GM19240 (cell line): Measurements from ENCODE around the gene RRM1.
A peak's percentile ranks its signal among the peaks of the same experiment; 100 is the strongest.
"Not testable (repeated sequence)": the region's sequence is repeated elsewhere in the genome, so short reads cannot be mapped to it uniquely, and the experiment has no call there.

Source experiments
- DNase-seq: peaks from one replicate; pipeline ENCODE4 v3.0.0; 2011; ENCODE audit warnings: low spot score; ENCODE audit not compliant: insufficient read length

RRM1 gene

GRCh38 chr11:4134806-4135205 is 40.2 kb downstream of the RRM1 start:
- no peak for DNase-seq

- no peak for DNase-seq
These were observed 43.9 kb downstream of the RRM1 start for GRCh38 chr11:4138497-4138896.

DNA sequence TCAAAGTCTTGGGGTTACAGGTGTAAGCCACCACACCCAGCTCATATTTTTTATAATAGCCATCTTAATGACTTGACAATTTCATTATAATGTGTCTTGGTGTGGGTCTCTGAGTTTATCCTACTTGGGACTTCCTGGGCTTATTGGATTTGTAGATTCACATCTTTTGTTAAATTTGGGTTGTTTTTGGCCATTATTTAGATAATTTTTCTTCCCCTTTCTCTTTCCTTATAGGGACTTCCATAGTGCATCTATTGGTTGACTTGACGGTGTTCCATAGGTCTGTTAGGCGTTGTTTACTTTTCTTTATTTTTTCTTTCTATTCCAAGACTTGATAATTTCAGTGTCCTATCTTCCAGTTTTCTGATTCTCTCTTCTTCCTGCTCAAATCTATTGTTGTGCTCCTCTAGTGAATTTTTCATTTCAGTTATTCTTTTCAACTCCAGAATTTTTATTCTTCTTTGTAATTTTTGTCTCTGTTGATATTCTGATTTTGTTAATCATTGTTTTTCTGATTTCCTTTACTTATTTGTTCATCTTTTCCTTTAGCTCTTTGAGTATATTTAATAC is 45.6 kb downstream of the RRM1 start:
- no peak for DNase-seq

DNA sequence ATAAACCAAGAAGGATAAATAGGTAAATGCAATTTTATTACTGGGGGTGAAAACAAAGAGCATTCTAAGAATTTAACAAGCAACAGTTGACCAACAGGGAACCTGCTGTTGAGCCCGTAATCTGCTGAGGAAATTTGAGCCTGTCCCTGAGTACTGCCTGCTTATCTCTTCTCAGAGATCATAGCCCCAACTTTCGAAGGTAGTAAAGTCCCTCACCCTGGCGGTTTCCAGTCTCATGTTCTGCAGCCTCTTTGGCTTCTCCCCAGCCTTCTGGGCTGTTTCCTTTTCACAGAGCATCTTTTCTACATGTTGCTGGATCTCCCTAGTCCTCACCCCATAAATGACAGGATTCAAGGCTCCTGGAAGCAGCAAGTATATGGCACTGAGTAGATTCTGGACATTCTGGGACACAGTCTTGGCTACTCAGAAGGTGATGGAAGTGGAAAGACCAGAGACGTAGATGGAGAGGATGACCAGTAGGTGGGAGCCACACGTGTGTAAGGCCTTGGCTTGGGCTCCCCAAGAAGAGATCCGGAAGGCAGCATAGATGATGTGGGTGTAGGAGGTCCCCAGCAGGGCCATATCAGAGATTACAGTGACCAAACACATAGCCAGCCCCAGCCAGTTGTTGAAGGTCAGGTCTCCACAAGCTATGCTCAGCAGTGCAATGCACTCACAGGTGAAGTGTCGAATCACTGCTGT is 51.6 kb downstream of the RRM1 start:
- DNase-seq, result no peak

GRCh38 chr11:4146772-4147098 is 52.1 kb downstream of the RRM1 start:
- no peak for DNase-seq

DNA sequence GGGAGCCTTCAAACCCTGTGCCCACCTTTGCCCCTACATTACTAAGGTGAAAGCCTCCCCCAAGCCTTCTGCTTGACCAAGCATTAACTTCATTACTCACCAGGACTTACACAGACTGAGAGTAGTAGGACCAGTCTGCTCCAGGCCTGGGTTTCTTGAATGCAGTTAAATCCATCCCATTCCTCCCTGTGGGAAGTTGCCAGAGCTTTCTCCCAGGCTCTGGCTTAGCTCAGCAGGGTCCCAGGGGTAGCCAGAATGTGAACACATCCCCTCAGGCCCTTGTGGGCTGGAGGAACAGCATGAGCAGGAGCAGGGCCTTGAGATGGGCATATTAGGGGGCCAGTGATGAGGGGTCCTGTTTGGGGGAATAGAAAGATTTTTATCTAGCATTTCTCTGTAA is 59.9 kb downstream of the RRM1 start:
- no peak for DNase-seq

GRCh38 chr11:4156571-4156970 is 62.0 kb downstream of the RRM1 start:
- no peak for DNase-seq

DNA sequence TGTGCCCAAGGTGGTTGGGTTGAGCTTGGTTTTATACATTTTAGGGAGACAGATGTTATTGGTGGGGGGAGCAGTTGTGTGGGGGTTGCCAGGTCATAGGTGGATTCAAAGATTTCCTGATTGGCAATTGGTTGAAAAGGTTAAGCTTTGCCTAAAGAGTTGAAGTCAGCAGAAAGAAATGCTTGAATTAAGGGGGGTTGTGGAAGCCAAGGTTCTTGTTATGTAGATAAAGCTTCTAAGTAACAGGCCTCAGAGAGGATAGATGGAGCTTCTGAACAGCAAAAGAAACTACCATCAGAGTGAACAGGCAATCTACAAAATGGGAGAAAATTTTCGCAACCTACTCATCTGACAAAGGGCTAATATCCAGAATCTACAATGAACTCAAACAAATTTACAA is 64.2 kb downstream of the RRM1 start:
- not testable (repeated sequence) for DNase-seq

GRCh38 chr11:4161305-4161704 is 66.7 kb downstream of the RRM1 start:
- no peak for DNase-seq

GRCh38 chr11:4164884-4165590 is 70.4 kb downstream of the RRM1 start:
- no peak for DNase-seq

- DNase-seq, result no peak
These were observed 72.7 kb downstream of the RRM1 start for GRCh38 chr11:4167292-4167691.

DNA sequence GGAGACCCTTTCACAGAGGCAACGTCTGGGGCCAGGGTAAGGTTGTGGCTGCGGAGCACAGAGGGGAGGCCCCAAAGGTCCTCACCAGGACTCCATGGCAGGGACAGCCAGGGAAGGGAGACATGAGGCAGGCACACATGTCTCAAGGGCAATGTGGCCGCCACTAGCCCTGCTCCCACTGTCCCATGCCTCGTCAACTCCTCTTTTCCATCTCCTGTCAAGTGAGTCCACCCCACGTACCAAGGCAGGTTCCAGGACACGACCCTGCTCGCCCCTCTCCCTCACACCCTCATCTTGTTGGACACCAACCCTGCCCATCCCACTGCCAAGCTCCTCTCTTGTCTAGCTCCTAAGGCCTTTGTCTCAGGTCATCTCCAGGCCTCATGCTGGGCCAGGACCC is 73.2 kb downstream of the RRM1 start:
- no peak for DNase-seq

GRCh38 chr11:4175620-4176350 is 81.2 kb downstream of the RRM1 start:
- DNase-seq, result not testable (repeated sequence)

DNA sequence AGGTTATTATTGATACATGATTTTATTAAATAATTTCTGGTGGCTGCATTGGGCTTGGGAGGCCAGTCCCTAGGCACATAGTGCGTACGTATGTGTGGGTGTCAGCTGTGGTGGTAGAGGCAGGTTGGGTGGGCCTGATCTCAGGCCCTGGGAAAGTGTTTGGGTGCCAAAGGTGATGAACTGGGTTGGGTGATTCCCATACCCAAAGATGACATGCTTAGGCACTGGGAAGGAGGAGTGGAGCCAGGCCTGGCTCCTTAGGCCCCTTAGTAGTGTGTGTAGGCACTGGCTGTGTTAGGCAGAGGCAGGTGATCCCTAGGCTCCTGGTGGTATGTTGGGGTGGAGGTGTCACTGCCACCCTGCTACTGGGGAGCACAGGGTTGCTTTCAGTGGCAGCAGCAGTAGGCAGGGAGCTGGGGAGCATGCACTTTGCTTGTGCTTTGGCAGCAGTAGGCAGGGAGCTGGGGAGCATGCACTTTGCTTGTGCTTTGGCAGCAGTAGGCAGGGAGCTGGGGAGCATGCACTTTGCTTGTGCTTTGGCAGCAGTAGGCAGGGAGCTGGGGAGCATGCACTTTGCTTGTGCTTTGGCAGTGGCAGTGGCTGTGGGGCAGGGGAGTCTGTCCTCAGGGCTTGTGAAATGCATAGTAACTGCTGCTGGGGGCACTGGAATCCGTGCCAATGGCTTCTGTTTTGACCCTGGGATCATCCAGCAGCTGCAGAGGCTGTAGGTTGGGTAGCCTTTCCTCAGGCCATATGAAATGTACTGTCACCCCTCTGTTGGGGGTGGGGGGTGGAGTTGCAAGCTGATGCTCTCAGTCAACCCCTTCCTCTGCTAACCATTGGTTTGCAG is 84.4 kb downstream of the RRM1 start:
- DNase-seq, result no peak

DNA sequence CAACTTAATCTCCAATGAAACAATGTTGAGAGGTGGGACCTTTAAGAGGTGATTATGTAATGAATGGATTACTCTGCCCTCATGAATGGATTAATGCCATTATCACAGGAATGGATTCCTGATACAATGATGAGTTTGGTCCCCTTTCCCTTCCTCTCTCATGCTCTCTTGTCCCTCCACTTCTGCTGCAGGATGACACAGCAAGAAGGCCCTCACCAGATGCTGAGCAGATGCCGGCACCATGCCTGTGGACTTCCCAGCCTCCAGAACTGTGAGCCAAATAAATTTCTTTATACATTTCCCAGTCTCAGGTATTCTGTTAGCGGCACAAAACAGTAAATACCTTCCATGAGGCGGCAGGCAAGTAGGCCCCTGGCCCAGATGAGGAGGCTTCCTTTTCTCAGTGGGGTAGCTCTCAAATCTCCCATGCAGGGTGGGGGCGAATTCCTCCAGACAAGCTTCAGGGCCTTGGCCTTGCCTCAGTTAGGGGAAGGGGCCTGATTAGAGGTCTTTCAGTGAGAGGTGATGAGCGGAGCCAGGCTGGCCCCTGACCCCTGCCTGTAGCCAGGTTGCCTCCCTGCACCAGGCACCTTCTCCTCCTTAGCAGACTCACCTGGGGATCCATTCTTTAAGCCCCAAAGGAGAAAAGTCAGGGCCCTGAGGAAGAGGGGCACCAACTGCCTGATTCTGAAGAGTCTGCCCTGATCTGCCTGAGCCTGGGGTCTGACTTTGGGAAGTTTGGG is 86.0 kb downstream of the RRM1 start:
- DNase-seq, result no peak

- DNase-seq, result peak; percentile 39
These were observed 87.5 kb downstream of the RRM1 start for GRCh38 chr11:4181782-4182721.

DNA sequence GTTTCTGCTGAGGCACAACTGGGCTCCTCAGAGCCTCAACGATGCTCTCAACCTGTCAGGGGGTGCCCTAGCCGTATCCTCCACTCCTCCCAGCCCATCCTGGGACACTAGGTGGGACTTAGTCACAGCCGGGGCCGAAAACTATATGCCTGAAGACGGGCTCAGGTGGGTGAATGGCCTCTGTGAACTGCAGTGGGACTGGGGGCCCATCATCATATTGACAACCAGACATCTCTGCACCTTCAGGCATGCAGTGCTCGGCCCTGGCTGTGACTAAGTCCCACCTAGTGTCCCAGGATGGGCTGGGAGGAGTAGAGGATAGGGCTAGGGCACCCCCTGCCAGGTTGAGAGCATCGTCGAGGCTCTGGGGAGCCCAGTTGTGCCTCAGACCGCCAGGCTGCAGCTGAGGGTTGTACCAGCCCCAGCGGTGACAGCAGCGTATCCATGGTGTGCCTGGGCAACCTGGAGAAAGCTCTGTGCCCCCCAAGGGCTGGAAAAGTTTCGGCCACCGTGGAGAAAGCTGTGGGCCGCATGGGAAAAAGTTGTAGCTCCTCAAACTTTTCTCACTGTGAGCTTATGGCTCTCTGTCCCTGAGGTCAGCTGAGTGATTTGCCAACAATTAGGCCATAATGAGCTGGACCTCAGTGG is 88.9 kb downstream of the RRM1 start:
- DNase-seq, result no peak

DNA sequence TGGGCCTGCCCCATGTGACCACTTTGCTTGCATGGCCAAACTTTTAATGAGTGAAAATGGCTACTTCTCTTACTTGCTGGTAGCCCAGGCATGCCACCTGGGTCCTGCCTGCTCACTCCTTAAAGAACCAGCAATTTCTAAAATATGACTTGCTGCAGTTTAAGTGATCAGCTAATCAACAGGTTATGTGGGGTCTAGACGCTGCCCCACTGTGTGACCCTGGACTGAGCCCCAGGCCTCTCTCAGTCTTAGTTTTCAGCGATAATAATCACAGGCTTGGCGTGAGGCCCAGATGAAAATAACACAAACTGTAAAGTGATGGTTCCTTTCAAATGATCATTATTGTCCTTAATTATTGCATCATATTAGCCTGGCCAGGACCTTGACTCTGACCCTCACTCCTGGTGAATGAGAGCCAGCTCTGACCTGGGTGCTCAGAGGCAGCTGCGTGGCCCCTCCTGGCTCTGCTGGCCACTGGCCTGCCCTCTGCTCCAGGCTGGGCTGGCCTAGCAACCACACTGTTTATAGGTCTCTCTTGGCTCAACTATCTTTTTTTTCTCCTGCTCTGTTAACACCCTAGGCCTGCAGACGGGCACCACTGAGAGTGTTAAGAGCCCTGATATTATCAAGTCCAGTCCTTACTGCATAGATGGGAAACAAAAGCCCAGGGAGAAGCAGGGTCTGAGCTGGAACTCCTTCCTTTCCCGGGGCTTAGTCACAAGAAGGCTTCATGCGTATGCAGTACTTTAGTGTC is 89.7 kb downstream of the RRM1 start:
- no peak for DNase-seq
